HG02938 (cell line): ENCODE results near the gene SMYD3.

Source experiments
- ATAC-seq: cut with Tn5 transposase; IDR thresholded peaks from one replicate; pipeline ENCODE4 v1.9.1; 2021; ENCODE audit warnings: mild to moderate bottlenecking, moderate library complexity; ENCODE audit not compliant: unreplicated experiment

Gene SMYD3

DNA sequence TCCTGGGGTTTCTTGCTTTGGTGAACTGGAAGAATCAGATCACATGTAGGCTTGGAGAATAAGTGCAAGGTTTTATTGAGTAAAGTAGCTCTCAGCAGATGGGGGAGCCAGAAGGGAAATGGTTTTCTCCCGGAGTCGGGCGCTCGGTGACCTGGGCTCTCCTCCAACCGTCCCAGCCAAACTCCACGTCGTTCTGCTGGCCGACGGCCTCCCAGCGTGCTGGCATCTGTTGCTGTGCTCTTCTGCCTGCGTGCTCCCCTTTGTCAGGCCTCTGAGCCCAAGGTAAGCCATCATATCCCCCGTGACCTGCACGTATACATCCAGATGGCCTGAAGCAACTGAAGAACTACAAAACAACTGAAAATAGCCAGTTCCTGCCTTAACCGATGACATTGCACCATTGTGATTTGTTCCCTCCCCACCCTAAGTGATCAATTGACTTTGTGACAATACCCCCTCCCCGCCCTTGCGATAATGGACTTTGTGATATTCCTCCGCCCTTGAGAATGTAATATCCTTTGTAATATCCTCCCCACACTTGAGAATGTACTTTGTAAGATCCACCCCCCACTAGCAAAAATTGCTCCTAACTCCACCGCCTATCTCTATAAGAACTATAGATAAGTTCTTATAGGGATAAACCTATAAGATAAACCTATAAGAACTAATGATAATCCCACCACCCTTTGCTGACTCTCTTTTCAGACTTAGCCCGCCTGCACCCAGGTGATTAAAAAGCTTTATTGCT lies 88.3 kb downstream of the SMYD3 start:
- no peak for ATAC-seq

DNA sequence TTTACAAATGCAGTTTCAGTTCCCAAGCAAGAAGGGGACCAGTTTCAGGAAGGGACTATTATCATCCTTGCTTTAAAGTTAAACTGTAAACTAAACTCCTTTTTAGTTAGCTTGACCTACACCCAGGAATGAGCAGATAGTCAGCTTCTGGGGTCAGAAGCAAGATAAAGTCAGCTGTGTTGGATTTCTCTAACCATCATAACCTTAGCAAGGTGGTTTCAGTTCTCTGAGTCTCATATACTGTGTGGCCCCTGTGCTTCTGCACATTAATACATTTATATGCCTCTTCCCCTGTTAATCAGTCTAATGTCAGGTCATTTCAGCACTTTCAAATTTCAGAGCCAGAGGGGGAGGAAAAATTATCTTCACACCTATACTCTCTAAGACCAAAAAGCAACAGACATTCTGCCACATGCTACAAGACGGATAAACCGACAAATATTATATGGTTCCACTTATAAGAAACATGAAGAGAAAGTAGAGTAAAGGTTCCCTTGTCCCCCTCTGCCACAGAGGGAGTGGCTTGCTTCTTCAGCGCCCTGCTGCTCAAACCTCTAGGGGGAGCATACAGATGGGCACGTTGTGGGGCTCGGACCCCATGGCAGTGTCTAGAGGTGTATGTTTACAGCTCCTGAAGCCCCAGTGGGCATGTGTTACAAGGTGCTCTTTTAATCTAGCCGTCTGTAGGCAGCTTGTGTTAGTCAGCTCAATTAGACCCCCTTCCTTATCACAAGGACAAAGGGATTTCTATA lies 89.1 kb downstream of the SMYD3 start:
- ATAC-seq, result no peak

DNA sequence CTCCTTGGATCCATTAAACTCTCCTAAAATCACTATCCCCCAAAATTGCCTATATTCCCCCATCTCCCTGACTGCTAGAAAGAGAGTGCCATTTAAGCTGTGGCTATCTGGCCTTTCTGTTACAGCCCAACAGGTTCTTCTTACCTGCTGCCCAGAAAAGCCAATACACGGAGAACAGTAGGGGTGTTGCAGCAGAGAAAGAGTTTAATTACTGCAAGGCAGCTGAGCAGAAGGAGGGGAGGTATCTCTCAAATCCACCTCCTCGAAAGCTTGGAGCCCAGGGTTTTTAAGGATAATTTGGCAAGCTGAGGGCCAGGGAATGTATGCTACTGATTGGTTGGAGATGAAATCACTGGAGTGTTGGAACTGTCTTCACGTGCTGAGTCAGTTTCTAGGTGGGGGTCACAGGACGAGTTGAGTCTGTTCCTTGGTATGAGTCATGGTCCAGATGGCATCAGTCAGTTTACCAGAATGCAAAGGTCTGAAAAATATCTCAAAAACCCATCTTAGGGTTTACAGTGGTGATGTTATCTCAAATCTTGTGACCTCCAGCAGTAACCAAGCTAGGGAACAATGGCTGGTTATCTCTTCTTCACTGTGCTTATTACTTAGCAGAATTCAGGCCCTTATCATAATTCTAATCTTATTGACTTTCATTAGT lies 89.8 kb downstream of the SMYD3 start:
- no peak for ATAC-seq

DNA sequence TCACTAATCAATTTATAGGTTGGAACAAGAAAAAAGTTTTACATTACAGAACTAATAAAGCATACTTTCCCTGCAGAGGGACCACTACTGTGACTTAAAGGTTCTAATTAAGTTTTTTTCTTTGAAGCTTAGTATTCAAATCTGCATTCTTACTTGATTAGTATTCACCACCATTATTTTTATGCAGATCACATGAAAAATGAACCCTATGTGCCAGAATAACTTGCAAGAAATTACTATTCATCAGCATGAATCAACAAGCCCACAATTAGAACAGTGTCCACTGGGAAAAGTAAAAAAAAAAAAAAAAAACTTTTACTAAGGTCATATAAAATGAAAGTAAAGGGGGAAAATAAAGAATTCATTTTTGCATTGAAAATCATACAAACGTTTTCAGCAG lies 90.8 kb downstream of the SMYD3 start:
- ATAC-seq, result no peak

DNA sequence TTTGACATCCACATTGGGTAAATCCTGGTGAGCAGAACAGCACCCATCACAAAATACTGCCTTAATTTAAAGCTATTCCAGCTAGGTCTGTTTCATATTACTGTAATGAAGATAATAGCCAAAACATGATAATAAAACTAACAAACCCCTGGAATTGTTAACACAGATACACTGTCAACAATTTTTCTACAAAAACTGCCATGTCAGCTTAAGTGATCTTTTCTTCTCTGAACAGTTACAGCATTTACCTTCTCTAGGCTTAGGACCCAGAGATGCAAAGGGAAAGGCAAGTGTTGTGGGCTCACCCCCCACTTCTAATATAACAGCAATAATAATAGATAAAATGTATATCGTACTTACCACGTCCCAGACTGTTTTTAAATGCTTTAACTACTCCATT lies 92.1 kb downstream of the SMYD3 start:
- no peak for ATAC-seq

DNA sequence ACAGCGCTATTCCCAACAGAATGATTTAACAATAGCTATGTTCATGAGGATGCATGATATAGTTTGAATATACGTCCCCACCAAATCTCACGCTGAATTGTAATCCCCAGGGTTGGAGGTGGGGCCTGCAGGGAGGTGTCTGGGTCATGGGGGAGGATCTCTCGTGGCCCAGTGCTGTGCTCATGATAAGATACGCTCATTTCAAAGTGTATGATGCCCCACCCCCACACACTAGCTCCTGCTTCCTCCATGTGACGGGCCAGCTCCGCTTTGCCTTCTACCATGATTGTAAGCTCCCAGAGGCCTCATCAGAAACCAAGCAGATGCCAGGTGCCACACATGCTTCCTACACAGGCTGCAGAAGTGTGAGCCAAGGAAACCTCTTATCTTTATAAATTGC lies 93.6 kb downstream of the SMYD3 start:
- no peak for ATAC-seq

DNA sequence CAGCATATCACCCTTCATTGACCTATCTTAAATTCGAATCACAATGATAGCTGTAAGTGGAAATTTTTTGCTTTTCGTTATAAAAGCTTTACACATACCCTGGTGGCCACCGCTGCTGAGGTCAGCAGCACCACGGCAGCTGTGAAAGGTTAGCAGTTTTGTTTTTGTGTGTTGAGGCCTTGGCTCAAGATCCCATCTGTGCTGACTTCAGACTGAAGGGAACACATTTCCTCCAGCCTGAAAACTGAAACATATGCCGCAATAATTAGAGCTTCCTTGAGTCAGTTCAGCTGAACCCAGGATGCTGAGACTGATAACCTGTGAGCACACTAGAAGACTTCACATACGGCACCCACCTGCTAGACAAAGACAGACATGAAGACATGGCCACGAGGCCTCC lies 103.0 kb downstream of the SMYD3 start:
- no peak for ATAC-seq

DNA sequence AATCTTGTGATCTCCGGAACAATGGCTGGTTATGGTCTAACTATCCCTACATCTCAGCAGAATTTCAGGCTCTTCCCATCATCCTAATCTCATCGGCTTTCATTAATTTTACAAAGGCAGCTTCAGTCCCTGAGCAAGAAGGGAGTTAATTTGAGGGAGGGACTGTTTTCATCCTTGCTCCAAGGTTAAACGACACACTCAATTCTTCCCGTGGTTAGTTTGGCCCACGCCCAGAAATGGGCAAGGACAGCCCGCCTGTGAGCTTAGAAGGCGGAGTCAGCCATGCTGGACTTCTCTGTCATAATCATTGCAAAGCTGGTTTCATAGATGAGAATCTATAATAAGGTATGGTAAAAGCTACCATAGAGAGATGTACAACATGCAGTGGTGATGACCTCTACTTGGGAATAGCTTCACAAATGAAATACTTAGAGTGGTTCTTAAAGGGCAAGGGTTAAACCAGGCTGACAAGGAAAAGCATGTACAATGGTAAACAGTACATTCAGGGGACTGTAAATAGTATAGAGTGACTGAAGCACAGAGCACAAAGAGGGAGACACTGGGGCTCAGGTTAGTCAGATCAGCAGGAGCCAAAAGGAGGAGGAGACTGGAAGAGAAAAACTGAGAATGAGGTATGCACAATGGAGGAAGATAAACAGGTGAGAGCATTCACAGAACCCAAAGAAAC lies 108.8 kb downstream of the SMYD3 start:
- ATAC-seq, result no peak

DNA sequence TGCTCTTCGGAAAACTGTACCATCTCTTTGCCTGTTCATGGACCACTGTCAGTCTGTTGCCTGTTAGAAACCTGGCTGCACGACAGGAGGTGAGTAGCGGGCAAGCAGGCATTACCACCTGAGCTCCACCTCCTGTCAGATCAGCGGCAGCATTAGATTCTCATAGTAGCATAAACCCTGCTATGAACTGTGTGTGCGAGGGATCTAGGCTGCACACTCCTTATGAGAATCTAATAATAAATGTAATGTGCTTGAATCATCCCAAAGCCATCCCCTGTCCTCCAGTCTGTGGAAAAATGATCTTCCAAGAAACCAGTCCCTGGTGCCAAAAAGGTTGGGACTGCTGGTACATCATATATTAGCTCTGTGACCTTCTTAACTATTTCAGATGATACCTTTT lies 110.0 kb downstream of the SMYD3 start:
- no peak for ATAC-seq

DNA sequence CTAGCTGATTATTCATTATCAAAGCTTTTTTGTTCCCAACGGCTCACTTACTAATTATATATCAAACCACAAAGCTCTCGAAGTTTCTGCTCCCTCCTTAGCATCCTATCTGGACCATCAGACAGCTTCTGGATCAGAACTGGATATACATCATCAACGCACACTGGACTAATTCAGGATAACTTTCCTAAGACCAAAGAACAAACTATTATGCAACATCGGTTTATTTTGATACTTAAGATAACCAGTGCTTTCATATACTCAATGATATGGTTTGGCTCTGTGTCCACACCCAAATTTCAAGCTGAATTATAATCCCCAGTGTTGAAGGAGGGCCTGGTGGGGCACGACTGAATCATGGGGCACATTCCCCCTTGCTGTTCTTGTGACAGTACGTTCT lies 110.8 kb downstream of the SMYD3 start:
- no peak for ATAC-seq

DNA sequence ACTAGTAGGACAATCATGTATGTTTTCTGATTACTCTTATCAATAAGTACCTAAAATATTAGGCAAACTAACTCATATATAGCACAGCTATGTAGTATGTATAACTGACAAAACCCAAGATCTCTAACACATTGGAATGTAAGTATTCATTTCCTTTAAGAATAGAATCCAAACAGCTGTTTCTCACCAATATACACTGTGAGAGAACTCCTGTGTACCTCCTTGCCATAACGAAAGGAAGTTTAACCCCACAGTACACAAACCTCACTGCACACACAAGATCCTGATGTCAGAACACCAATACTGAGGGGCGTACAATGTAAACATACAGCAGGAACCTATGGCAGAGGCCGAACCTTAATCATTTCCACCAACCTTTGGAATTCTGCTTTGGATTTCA lies 113.0 kb downstream of the SMYD3 start:
- no peak for ATAC-seq

DNA sequence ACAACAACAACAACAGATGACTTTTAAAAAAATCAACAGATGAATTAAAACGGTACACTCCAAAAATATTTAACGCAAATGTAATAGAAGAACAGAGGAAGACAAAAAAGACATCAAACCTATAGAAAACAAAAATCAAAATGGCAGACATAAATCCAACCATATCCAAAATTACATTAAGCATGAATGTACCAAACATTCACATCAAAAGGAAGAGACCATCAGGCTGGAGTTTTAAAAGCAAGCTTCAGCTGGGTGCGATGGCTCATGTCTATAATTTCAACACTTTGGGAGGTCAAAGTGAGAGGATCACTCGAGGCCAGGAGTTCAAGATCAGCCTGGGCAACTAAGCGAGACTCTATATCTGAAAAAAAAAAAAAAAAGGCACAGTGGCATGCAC lies 116.2 kb downstream of the SMYD3 start:
- no peak for ATAC-seq

DNA sequence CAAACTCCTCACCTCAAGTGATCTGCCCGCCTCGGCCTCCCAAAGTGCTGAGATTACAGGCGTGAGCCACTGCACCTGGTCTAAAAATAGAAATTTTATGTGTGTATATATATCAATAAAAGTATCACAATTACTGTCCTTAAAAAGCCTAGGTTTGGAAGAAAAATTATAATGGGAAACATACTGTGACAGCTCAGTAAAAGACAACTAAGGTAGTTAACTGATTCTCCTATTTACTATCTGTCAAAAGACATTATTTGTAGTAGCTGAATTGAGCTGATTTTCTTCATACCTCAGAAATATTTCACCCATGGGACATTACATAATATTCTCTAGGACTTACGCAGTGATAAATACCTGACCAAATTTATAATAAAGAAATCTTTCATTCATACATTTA lies 122.5 kb downstream of the SMYD3 start:
- no peak for ATAC-seq

DNA sequence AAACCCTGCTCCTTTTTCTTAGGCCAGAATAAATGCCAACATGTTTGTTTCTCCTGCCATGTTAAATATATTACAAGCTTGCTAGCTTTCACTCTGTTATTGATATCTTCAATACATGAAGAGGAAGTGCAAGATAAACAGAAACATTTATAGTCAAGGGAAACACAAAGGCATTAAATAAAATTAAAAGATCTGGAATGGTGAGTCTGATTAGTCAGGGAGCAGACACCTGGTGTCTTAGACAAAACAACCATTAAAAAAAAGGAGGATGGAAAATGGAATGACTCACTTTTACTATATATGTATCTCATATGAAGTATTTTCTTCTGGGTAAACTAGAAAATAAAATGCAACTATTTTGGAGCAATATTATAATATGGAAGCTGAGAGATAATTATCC lies 123.3 kb downstream of the SMYD3 start:
- no peak for ATAC-seq

DNA sequence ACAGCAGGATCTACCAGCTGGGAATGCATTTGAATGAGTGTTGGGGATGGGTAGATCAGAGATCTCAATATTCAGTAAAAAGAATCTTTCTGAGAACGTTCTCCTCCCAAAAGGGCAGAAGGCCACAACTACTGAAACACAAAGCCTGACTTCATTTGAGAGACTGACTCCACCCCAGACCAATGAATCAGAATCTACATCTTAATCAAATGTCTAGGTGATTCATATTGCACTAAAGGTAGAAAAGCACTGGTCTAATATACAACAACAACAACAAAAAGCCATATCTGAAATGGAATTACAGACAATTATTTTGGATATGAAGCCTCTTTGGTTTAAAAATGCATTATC lies 123.9 kb downstream of the SMYD3 start:
- ATAC-seq, result no peak

DNA sequence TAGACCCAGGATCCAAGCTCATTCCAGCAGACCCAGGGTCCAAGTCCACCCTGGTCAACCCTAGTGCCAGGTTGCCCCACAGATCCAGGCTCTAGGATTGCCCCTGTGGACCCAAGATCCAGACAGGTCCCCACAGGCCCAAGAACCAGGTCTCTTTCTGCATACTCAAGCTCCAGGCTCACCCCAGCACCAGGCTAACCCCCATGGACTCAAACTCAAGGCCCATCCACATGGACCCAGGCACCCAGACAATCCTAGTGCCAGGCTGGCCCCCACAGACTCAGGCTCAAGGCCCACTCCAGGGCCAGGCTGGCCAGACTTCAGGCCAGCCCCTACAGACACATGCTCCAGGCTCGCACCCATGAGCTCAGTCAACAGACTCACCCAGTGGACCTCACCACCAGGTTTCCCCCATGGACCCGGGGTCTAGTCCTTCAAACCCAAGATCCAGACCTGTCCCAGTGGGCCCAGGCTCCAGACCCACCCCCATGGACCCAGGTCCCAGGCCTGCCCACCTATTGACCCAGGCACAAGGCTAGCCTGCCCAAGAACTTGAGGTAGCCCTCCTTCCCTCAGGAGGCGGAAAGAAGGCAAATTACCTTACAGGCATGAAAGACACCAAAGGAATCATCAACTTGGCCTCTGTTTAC lies 124.4 kb downstream of the SMYD3 start:
- ATAC-seq, result no peak

DNA sequence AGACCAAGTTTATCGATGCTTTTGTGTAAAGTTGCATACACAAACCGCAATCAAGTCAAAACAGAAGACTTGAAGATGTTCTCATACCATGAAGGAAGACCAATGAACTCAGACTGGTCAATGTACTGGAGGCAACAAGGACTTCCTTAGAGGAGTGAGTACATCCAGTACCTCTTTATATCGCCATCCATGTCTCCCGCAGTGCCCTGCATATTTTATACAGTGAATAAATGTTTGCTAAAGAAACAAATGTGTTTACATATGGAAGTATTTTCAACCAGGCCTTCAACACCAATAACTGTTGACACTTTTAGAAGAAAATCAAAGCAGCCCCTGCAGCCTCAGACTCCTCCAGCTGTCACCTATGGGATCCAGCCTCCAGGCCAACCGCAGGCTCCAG lies 125.6 kb downstream of the SMYD3 start:
- ATAC-seq, result no peak

DNA sequence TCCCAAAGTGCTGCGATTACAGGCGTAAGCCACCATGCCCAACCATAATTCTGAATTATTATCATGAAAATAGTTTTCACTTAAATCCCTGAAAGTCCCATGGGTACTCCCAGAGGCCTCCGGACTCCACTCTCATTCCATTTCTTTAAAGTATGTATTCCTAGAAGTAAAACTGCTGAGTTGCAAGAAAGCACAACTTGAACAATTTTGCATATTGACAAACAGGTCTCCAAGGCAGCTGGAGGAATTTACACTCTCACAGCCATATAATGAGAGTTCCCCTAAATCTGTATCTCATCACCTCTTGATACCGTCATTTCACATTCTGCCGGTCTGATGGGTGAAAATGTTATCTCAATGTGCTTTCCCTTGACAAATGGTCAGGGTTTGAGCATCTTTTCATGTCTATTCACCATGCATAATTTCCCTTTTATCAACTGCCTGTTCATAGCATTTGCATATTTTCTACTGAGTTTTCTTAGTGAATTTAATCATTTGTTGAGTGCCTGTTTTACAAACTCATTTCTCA lies 129.4 kb downstream of the SMYD3 start:
- no peak for ATAC-seq

DNA sequence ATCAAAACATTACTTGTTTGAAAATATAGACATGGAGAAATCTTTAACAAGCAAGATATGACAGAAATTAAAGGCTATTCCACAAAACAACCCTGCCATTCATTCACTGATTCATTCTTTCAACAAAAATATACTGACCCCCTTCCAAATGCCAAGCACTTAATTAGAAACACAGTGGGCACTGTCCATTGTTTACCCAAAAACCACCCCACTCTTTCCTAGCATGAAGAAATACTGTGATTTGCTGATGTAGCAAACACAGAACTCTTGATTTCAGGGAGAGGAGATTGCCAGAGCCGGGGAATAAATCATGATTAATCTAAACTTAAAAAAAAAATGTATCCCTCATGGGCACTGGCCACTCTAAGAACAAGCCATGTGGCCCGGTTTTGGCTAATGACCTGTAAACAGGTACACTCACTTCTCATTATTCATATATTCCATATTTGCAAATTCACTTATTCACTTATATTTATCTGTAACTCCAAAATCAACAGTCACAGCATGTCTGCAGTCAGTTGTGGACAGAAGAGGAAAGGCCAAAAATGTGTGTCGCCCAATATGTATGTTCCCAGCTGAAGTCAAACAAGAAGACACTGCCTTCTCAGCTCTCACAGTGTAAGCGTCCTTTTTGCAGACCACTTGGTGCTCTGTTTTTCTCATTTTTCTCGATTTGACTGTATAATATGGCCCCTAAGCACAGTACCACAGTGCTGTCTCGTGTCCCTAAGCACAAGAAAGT lies 133.1 kb downstream of the SMYD3 start:
- no peak for ATAC-seq

DNA sequence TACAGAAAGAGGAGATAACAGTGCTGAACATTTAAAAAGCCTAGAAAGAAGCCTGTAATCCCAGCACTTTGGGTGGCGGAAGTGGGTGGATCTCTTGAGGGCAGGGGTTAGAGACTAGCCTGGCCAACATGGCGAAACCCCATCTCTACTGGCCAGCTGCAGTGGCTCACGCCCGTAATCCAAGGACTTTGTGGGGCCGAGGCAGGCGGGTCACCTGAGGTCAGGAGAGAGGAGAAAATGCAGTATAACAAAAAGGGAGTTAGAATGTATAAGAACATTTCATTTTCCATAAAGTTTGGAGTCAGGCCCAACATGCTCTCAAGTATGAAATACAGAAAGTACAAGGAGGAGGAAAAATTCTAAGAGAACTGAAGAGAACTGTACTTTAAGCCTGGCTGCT lies 134.5 kb downstream of the SMYD3 start:
- ATAC-seq, result no peak
